ENCODE measurements around the gene TFAP2A. TPM values are rescaled to one million over a fixed set of nuclear protein-coding genes. Genes with fewer than 3 reads are reported as not detected.

TFAP2A gene
- total RNA-seq, 4 donors from 2014 or later: 0.21 TPM; not detected in 2

DNA sequence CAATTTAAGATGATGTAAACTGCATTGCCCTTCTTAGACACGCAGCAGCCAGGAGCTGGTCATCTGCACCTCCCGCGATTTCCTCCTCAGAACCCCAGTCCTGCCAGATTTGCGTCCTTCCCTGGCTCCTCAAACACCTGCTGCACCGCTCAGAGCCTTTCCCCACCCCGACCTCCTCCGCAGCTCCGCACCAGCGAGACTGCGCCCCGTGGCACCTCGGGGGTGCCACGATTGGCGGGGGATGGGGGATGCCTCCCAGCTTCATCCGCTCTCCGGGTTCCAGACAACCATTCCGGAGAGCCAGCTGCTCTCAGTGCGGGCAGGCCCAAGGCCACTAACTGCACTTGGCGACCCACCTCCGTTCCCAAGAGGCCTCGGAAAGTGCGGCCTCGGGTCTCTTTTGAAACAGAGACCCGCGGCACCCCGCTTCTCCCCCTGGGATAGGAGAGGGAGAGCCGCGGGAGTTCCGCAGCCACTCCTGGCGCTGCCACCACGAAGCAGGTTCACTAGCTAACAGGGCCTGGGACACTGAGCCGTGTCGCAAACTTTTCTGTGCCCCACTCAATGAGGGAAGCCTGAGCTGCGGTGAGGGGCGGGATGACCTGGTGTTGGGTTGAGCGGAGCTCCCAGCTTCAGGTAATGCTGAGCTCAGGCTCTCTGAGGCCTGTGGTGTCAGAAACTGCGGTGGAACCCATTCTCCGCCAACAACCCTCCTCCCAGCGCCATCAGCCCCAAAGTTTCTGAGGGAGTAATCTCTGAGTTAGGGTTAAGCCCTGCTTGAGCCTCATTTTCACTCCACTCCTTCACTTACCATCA, 7.3 kb upstream of the TFAP2A start:
- Histone ChIP-seq H3K27ac (no peak overlapping the region), H3K27me3 (peaks cover 3 to 71% of the 10 kb centered on the region in 2 donors), H3K4me1 (peaks cover 0 to 6% of the 10 kb centered on the region in 2 donors), H3K36me3 (no peaks in the 10 kb centered on the region), H3K9me3 (no peaks in the 10 kb centered on the region), H3K4me3 (no peak overlapping the region)
- no peak for DNase-seq
- TF ChIP-seq, protein P1, sequence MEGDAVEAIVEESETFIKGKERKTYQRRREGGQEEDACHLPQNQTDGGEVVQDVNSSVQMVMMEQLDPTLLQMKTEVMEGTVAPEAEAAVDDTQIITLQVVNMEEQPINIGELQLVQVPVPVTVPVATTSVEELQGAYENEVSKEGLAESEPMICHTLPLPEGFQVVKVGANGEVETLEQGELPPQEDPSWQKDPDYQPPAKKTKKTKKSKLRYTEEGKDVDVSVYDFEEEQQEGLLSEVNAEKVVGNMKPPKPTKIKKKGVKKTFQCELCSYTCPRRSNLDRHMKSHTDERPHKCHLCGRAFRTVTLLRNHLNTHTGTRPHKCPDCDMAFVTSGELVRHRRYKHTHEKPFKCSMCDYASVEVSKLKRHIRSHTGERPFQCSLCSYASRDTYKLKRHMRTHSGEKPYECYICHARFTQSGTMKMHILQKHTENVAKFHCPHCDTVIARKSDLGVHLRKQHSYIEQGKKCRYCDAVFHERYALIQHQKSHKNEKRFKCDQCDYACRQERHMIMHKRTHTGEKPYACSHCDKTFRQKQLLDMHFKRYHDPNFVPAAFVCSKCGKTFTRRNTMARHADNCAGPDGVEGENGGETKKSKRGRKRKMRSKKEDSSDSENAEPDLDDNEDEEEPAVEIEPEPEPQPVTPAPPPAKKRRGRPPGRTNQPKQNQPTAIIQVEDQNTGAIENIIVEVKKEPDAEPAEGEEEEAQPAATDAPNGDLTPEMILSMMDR (IDR thresholded peaks at IDR 0.05): no peak
- TF ChIP-seq POLR2A (IDR thresholded peaks at IDR 0.05): no peak
- intact Hi-C loops (cut with DNase I; ENCODE audit: low total_unique reads): no loop called here

DNA sequence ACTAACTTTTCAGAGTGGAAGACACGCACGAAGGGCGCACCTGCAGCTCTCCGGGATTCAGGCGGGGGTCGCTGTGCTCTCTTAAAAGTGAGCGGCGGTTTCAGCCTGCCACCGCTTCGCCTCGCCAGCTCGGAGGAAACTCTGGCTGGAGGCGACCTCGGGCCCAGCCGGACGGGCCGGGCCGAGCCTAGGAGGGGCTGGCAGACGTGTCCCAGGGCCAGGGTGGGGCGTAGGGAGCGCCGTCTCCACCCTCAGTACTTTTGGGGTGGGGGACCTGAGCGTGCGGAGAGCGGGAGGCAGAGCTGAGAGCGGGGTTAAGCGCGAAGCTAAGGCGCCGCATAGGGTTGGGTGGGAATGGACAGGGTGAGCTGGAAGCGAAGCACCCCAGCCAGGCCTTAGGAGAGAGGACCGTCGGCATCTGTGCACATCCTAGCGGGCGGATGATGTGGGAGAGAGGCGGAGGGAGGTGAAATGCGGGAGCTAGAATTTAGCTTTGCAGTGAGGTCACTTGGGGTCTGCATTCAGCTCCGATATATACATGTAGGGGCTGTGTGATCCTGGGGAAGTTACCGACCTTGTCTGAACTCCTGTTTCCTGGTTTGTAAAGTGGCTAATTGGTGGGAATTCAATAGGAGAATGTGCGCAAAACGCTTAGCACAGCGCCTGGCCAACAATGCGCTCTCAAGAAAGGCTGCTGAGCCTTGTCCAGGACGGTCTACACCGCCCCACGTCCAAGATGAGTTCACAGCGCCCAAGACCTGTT, 6.5 kb upstream of the TFAP2A start:
- intact Hi-C loops (cut with DNase I; ENCODE audit: low total_unique reads): no loop called here
- DNase-seq: no peak
- Histone ChIP-seq H3K36me3 (no peaks in the 10 kb centered on the region), H3K27me3 (peaks cover 3 to 78% of the 10 kb centered on the region in 2 donors), H3K27ac (no peak overlapping the region), H3K4me1 (peaks cover 0 to 6% of the 10 kb centered on the region in 2 donors), H3K9me3 (no peaks in the 10 kb centered on the region), H3K4me3 (no peak overlapping the region)
- TF ChIP-seq, protein P1 (IDR thresholded peaks at IDR 0.05): no peak
- no peak for TF ChIP-seq POLR2A (IDR thresholded peaks at IDR 0.05)

DNA sequence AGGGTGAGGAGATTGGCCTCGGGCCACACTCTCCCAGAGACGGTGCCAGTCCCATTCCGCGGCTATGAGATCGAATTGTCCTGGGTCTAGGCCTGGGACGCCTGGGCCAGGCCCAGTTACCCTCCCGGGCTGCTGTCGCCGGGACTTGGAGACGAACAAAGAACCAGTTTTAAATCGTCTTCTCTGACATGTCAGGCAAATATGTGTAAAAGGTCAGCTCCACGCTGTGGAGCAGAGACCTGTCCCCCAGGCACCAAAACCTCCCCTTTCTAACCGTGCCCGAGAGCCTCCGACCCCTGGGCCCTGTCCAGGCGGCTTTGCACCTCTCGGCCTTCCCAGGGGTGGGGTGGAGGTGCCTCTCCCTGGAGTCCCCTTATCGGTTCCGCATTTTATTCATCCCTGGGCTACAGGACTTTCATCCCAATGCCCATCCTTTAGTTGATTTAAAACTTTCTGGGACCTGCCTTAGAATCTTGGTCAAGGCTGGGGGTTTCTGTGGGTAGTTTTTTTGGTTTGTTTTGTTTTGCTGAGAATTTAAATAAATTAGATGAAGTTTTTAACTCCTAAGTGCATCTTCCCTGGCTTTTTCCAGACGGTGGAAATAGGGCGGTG, 5.8 kb upstream of the TFAP2A start:
- no peak for TF ChIP-seq POLR2A (IDR thresholded peaks at IDR 0.05)
- TF ChIP-seq, protein P1 (IDR thresholded peaks at IDR 0.05): no peak
- no peak for DNase-seq
- Histone ChIP-seq H3K27ac (no peak overlapping the region), H3K36me3 (no peaks in the 10 kb centered on the region), H3K27me3 (peaks cover 3 to 85% of the 10 kb centered on the region in 2 donors), H3K4me1 (peaks cover 0 to 1% of the 10 kb centered on the region in 2 donors), H3K4me3 (no peak overlapping the region), H3K9me3 (no peaks in the 10 kb centered on the region)
- intact Hi-C loops (cut with DNase I; ENCODE audit: low total_unique reads): no loop called here

DNA sequence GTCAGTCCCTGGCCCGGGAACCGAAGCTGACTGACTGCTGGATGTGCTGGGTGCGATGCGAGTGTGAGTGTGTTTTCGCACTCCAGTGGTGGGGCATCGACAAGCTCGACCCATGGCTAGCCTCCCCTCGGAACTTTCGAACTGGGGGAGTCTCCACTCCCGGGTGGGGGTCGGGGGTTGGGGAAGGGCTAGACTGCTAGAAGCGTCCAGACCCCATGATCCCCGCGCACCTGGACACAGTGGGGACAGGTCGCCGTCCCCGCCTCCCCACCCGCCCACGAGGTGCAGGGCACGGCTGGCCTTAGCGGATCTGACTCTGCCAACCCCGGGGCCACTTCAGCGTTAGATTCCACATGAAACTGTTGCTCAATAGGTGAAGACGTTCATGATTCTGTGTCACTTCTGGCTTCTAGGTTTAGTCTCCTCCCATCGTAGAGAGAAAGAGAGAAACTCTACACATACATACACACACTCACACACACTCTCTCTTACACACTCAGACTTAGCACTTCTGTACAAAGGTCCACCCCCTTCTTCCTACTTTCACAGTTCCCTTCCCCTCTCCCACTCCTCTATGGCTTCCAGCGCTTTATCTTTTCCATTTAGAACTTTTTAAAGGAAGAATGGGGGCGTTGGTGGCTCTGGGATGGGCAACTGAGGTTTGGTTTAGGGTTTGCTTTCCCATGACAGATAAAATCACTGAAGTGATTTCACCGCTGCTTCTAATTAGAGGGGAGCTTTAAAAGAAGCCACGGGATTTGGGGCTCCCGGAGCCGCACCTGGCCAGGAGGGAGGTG, 5.1 kb upstream of the TFAP2A start:
- no peak for DNase-seq
- intact Hi-C loops (cut with DNase I; ENCODE audit: low total_unique reads): no loop called here
- no peak overlapping the region for H3K4me3 ChIP-seq

More for the DNA sequence above, 5.1 kb upstream of the TFAP2A start:
- Histone ChIP-seq H3K27ac (no peak overlapping the region), H3K27me3 (peaks cover 5 to 90% of the 10 kb centered on the region in 2 donors), H3K9me3 (no peaks in the 10 kb centered on the region), H3K36me3 (no peaks in the 10 kb centered on the region), H3K4me1 (no peaks in the 10 kb centered on the region)
- TF ChIP-seq POLR2A (IDR thresholded peaks at IDR 0.05): no peak
- TF ChIP-seq, protein P1 (IDR thresholded peaks at IDR 0.05): no peak

Measured in uterus (tissue), 4 donors.